Heart left ventricle (tissue), 16 donors: ENCODE measurements around the gene VRK2. TPM values are rescaled to one million over a fixed set of nuclear protein-coding genes. Genes with fewer than 3 reads are reported as not detected.
"Not testable (repeated sequence)": the region's sequence is repeated elsewhere in the genome, so short reads cannot be mapped to it uniquely, and the experiment has no call there.

Source experiments
- ATAC-seq, 4 donors: fragments of 200-7000 bp; cut with Tn5 transposase; one replicate each; pipeline ENCODE4 v1.9.1; 2020 to 2022; ENCODE audit warnings: moderate library complexity in 4 of 4, mild to moderate bottlenecking in 3 of 4, moderate number of reproducible peaks in 1 of 4
- DNase-seq, 5 donors: peaks; one replicate each; pipeline ENCODE4 v3.0.0-alpha.2; 2020
- H3K27ac ChIP-seq, 12 donors: fragments of 200-600 bp; sonication (generic) in 4 of 12; one replicate each; pipeline versions ENCODE4 v1.5.0 to v1.8.0; 2016 to 2022; ENCODE audit warnings: mild to moderate bottlenecking in 2 of 12
- H3K27me3 ChIP-seq, 9 donors: fragments of 200-600 bp; sonication (generic) in 2 of 9; one replicate each; pipeline versions ENCODE4 v1.5.1 to v1.8.0; 2016 to 2022; ENCODE audit warnings: mild to moderate bottlenecking in 3 of 9
- H3K36me3 ChIP-seq, 9 donors: fragments of 200-600 bp; sonication (generic) in 2 of 9; one replicate each; pipeline versions ENCODE4 v1.5.0 to v1.8.0; 2018 to 2022; ENCODE audit warnings: mild to moderate bottlenecking in 2 of 9
- H3K4me1 ChIP-seq, 12 donors: fragments of 200-600 bp; sonication (generic) in 4 of 12; one replicate each; pipeline versions ENCODE4 v1.5.0 to v1.8.0; 2016 to 2022; ENCODE audit warnings: mild to moderate bottlenecking in 3 of 12
- H3K4me3 ChIP-seq, 12 donors: fragments of 200-600 bp; sonication (generic) in 4 of 12; one replicate each; pipeline versions ENCODE4 v1.5.0 to v1.8.0; 2017 to 2022; ENCODE audit warnings: mild to moderate bottlenecking in 9 of 12, moderate library complexity in 4 of 12
- H3K9me3 ChIP-seq, 12 donors: fragments of 200-600 bp; sonication (generic) in 4 of 12; one replicate each; pipeline versions ENCODE4 v1.5.0 to v1.8.0; 2016 to 2022; ENCODE audit warnings: mild to moderate bottlenecking in 1 of 12
- POLR2A ChIP-seq, 2 donors: fragments of 450-650 bp; IDR thresholded peaks; one replicate each; pipeline ENCODE4 v1.6.1; 2017; ENCODE audit warnings: antibody characterized with exemption in 2 of 2, mild to moderate bottlenecking in 2 of 2, moderate library complexity in 2 of 2
- WGBS, 4 donors: extraction: QIAGEN DNeasy Blood & Tissue Kit in 2 of 4; methylation state at CpG; one replicate each; pipeline versions ENCODE4 v1.1.5 to v1.1.7; 2013 to 2018; 5-methylcytosine and 5-hydroxymethylcytosine counted together
- intact Hi-C, 10 donors: fragments of 100-400 bp; cut with DNase I; formaldehyde crosslinking; loops; one replicate each; pipeline versions ENCODE4 v1.11.1 to v1.14.2; 2022
- polyA plus RNA-seq, 2 donors: library from polyadenylated mRNA; stranded (reverse); fragments of 200-250 nt; gene quantifications; one replicate each; pipeline ENCODE4 v1.2.3, GENCODE V29; 2013
- total RNA-seq, 9 donors: library from RNA; depleted of rRNA in 2 of 9; stranded (reverse); fragments of >200 nt in 2 of 9; fragmentation: NEBNext Ultra II Directional in 3 of 9; extraction: Animal tissue kit (Norgen Biotek cat#: 25700) in 3 of 9; gene quantifications; one replicate each; pipeline versions ENCODE4 v1.1.0 to v1.2.4, GENCODE V29; 2016 to 2023
- TF ChIP-seq, protein P1 (sequence below), 12 donors: fragments of 200-600 bp; sonication (generic) in 4 of 12; IDR thresholded peaks; one replicate each; pipeline versions ENCODE4 v1.5.0 to v1.8.0; 2018 to 2022; ENCODE audit warnings: antibody characterized with exemption in 12 of 12, mild to moderate bottlenecking in 5 of 12
- donor health status: ischemic (EF 13 %, LVEDD 7.1; RV severe dilation, severe dysfunction).
- donor health status: healthy with polysubstance abuse.
- donor health status: DM: no; HTN: yes; CAD: no.
- donor health status: DM: no; HTN: no; CAD: no.
- donor health status: ischemic (EF 25% LVEDD 6.9; RV normal size, moderate dysfunction).
- donor health status: ischemic (EF 25% LVEDD 5.7; RV mildly dilated, moderate dysfunction).
- donor health status: healthy.
- donor health status: DM: yes; HTN: yes; CAD: no.
- donor health status: ischemic (EF 35%, LVEDD 5.7; RV mildly dilated, moderate dysfunction).
- donor health status: nonischemic (EF 11% LVEDD 7.7; RV severe dilation, severe dysfunction).
- donor health status: DM: yes; HTN: yes; CAD: no.
- donor health status: PGD.
- donor health status: ischemic (EF 29% LVEDD 5.4; RV normal size, mild dysfunction).
- donor health status: nonischemic (EF 23%, LVEDD 6.1; RV moderate dilation, normal function).

The VRK2 gene
- total and polyA plus RNA-seq, 11 donors: 8.0 to 35.0 (median 26.8) TPM

DNA sequence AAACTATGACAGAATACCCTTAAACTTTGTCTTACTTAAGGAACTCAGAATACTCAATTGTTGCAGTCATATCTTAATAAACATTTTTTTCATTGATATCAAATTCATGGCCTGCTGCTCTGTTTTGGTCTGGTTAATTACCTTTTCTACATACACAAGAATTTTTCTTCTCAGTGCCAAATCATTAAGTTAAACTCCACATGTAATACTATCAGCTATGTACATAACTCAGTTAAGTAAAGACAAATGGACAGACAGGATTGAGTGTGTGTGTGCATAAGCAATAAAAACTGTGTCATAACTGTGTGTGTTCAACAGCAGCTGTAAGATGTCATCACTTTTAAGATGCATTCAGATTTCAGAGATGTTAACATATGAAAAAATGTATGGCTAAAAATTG, 34.4 kb downstream of the VRK2 start:
- Histone ChIP-seq H3K36me3 (peaks cover 0 to 5% (median 0%) of the 10 kb centered on the region in 9 donors), H3K27me3 (no peaks in the 10 kb centered on the region), H3K27ac (no peak overlapping the region), H3K4me1 (peaks cover 0 to 5% (median 0%) of the 10 kb centered on the region in 12 donors), H3K9me3 (peaks cover 0 to 9% (median 0%) of the 10 kb centered on the region in 12 donors), H3K4me3 (no peak overlapping the region)
- ATAC-seq (no peak), DNase-seq (no peak)
- TF ChIP-seq POLR2A (IDR thresholded peaks at IDR 0.05): no peak
- TF ChIP-seq, protein P1, sequence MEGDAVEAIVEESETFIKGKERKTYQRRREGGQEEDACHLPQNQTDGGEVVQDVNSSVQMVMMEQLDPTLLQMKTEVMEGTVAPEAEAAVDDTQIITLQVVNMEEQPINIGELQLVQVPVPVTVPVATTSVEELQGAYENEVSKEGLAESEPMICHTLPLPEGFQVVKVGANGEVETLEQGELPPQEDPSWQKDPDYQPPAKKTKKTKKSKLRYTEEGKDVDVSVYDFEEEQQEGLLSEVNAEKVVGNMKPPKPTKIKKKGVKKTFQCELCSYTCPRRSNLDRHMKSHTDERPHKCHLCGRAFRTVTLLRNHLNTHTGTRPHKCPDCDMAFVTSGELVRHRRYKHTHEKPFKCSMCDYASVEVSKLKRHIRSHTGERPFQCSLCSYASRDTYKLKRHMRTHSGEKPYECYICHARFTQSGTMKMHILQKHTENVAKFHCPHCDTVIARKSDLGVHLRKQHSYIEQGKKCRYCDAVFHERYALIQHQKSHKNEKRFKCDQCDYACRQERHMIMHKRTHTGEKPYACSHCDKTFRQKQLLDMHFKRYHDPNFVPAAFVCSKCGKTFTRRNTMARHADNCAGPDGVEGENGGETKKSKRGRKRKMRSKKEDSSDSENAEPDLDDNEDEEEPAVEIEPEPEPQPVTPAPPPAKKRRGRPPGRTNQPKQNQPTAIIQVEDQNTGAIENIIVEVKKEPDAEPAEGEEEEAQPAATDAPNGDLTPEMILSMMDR (IDR thresholded peaks at IDR 0.05): no peak
- intact Hi-C loops: no loop called here

DNA sequence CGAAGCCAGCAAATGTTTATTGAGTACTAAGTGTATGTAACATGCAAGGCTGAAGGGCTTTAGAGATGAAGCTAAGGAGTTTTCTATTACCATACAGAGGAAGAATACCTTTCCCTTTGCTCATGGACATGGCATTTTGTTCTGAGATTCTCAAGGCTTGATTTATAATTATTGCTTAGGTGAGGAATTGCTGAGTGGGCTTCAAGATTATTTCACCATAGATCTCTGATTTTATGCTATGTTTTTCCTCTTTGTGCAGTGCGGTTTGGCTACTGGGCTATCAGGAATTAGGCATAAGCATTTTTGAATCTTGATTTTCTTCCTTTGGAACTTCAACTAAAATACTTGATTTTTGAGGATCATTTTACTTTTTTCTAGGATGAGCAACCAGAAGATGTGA, 42.5 kb downstream of the VRK2 start:
- Histone ChIP-seq H3K27ac (no peak overlapping the region), H3K27me3 (no peaks in the 10 kb centered on the region), H3K4me1 (no peaks in the 10 kb centered on the region), H3K9me3 (peaks cover 0 to 7% (median 0%) of the 10 kb centered on the region in 12 donors), H3K36me3 (peaks cover 0 to 58% (median 36%) of the 10 kb centered on the region in 9 donors), H3K4me3 (no peak overlapping the region)
- ATAC-seq (no peak), DNase-seq (no peak)
- intact Hi-C loops: no loop called here
- 92 to 98% (median 95%) methylated on average over 2 of the region's 2 CpGs for WGBS, 4 donors
- TF ChIP-seq, protein P1 (IDR thresholded peaks at IDR 0.05): no peak
- no peak for TF ChIP-seq POLR2A (IDR thresholded peaks at IDR 0.05)

DNA sequence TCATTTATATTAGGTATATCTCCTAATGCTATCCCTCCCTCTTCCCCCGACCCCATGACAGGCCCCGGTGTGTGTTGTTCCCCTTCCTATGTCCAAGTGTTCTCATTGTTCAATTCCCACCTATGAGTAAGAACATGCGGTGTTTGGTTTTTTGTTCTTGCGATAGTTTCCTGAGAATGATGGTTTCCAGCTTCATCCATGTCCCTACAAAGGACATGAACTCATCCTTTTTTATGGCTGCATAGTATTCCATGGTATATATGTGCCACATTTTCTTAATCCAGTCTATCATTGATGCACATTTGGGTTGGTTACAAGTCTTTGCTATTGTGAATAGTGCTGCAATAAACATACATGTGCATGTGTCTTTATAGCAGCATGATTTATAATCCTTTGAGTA, 46.2 kb downstream of the VRK2 start:
- H3K36me3 ChIP-seq: peaks cover 0 to 48% (median 39%) of the 10 kb centered on the region in 9 donors
- H3K4me3 ChIP-seq, H3K4me1 ChIP-seq, intact Hi-C loops, ATAC-seq, H3K27ac ChIP-seq, H3K27me3 ChIP-seq, DNase-seq: not testable (repeated sequence)
- H3K9me3 ChIP-seq: peaks cover 0 to 28% (median 12%) of the 10 kb centered on the region in 12 donors
- WGBS, 4 donors: 96 to 99% (median 98%) methylated on average over 4 of the region's 4 CpGs

DNA sequence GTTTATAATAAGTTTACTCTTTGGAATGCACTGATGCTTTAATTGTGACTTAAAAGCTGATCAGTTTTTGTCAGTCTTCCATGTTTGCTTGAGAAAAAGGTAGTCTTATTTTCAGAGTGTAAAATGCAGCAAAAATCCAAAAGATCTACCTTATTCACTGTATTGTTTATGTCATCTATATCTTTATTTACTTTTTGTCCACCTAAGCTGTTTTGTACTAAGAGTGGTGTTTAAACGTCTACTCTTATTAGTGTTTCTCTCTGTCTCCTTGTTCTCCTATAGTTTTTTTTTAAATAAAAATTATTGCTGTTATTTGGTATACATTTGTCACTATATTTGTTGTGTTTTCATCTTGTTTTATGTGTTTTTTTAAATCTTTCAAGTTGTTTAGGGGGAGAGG, 50.4 kb downstream of the VRK2 start:
- no peaks in the 10 kb centered on the region for H3K27me3 ChIP-seq
- no peak overlapping the region for H3K27ac ChIP-seq
- DNase-seq (no peak), ATAC-seq (no peak)
- WGBS, 4 donors: 89 to 94% (median 93%) methylated on average over 1 of the region's 1 CpG
- H3K36me3 ChIP-seq: peaks cover 0 to 23% (median 3%) of the 10 kb centered on the region in 9 donors
- H3K4me1 ChIP-seq: peaks cover 0 to 6% (median 0%) of the 10 kb centered on the region in 12 donors
- H3K4me3 ChIP-seq: no peak overlapping the region
- intact Hi-C loops: no loop called here
- peaks cover 0 to 28% (median 12%) of the 10 kb centered on the region in 12 donors for H3K9me3 ChIP-seq
- TF ChIP-seq POLR2A (IDR thresholded peaks at IDR 0.05): no peak
- TF ChIP-seq, protein P1 (IDR thresholded peaks at IDR 0.05): no peak
